Measurements from ENCODE around the gene LGALS1.
A peak's percentile ranks its signal among the peaks of the same experiment; 100 is the strongest.
"Not testable (repeated sequence)": the region's sequence is repeated elsewhere in the genome, so short reads cannot be mapped to it uniquely, and the experiment has no call there.

Gene LGALS1

DNA sequence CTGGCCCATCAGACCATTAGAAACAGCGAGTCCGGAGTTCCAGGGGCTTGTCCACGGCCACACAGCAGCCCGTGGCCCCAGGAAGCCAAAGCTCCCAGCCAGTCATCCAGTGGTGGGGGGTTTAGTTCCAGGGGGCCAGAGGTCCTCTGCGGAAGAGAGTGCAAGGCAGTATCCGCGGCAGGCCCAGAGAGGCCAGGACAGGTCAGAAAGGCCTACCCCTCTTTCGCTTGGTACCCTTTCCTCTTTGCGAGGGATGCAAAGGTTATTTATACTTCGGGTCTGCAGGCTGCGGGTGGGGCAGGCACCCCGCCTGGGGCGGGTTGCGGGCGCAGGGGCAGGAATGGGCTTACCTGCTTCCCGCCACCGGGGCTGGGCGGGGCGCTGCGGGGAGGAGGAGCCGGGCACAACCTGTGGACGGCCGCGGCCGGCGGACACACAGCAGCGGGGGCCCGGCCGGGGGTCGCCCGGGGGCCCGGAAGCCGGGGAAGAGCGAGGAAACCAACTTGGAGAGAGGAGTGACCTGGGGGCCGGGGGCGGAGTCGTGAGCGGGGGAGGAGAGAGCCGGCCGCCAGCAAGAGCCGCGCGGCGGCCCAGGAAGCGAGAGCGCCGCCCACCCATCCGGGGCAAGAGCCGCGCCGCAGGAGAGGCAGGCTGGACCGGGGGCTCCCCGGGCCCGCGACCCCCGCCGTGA lies 36.2 kb upstream of the LGALS1 start, which contains the start of gene SH3BP1:
Gene SH3BP1 (plus strand): TSS at position 600 of the 691 bp plus-strand sequence. CDS start 119 bp downstream, outside the sequence.
- DNase-seq (ENCODE audit: low read depth) = no peak

DNA sequence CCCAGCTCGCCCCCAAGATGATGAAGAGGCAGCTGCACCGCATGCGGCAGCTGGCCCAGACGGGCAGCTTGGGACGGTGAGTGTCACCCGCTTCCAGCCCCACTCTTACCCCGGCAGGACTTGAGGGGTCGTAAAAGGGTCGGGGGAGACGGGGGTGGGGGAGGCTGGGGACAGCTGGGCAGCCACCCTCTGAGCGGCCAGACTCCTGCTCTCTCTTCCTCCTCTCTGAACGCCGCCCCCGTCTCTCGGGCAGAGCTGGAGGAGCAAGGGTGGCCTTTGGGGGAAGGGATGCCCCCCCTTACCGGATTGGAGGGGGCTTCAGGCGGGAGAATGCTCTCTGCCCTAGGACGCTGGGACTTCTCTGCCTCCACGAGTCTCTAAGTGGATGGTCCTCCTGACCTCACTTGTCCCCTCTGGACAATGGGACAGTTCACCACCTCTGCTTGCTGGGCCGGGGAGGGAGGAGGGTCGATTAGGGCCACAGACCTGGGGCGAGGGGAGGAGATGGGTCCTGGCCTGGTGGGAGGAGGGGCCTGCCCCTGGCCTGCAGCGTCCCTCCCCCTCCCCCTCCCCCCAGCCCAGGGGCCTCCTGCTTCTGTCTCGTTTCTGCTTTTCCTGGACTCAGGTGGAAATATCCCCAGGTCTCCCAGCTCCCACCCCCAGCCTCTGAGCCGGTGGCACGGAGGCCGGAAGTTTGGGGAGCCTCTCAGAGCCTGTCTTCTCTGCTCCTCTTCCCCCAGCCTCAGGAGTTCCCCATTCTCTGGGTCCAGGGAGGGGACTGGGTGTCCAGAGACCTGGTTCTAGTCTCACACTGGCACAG lies 35.5 kb upstream of the LGALS1 start:
- DNase-seq (ENCODE audit: low read depth) = no peak

DNA sequence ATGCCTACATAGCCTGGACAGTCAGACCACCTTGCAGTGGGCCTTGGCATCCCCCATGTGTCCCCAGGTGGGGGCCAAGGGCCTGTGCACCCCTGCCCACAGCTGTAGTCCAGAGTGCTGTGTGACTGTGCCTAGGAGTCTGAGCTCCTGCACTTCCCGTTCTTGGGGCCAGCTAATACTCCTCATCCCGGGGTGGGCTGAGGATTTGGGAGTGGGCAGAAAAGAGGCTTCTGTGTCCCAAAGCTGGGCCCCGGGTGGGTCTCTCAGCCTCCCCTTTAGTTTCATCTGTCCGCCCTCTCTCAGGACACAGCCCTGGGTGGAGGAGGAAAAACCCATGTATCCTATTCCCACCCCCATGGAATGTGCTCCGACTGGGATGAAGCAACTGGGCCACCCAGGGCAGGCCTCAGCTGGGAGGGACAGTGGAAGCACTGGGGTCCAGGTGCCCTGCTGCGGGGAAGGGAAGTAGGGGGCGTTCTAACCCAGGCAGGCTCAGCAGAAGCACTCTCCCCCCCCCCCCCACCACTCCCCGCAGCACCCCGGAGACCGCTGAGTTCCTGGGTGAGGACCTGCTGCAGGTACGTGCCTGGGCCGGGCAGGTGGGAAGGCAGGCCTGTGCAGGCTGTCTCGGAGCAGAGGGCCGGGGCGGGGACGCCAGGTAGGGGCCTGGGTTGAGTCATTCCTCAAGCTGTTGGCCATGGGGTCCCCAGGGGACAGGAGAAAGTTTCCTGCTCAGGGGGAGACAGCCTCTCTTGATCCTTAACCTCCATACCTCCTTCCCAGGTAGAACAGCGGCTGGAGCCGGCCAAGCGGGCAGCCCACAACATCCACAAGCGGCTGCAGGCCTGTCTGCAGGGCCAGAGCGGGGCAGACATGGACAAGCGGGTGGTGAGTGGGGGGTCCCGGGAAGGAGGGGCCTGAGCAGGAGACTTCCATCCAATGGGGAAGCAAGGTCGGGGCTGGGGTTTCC lies 34.6 kb upstream of the LGALS1 start:
- DNase-seq (ENCODE audit: low read depth) = no peak

DNA sequence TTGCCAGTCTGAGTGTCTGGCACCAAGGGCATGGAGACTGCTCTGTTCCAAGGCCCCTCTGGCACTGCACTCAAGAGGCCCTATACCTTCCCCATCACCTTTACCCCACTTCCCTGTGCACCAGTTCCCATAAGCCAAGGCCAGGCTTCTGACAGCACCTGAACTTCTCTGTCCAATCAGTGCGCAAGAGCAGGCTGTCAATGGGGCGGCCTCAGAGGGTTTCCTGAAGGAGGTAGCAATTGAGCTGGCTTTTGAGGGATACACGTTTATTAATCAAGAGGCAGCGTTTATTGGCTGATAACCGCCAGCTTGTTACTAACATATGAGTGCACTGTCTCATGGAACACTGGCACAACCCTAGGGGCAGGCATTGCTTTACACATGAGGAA lies 33.9 kb upstream of the LGALS1 start:
- DNase-seq (ENCODE audit: low read depth) = no peak

DNA sequence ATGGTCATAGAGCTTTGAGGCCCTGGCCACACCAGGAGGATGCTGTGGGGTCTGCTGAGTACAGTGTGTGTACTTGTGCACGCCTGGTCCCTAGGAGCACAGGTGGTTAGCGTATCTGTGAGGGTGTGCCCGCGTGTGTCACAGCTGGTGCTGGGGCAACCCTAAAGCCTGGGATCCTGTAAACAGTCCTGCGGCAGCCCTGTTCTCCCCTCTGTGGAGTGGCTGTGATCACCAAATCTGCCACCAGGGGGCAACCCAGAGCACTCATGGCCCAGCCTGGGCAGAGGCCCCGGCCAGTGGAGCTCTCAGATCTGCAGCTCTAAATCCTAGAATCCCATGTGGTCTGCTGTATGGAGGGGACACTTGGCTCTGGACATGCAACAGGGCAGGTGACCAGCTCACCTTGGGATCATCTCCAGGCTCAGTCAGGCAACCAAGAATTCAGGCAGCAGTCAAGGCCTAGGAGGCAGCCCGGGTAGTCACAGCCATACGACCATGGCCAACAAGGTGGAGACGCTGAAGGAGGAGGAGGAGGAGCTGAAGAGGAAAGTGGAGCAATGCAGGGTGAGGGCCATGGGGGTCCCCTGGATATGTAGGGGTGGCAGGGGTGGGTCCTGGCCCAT lies 32.1 kb upstream of the LGALS1 start:
- DNase-seq (ENCODE audit: low read depth) = peak; percentile 88

DNA sequence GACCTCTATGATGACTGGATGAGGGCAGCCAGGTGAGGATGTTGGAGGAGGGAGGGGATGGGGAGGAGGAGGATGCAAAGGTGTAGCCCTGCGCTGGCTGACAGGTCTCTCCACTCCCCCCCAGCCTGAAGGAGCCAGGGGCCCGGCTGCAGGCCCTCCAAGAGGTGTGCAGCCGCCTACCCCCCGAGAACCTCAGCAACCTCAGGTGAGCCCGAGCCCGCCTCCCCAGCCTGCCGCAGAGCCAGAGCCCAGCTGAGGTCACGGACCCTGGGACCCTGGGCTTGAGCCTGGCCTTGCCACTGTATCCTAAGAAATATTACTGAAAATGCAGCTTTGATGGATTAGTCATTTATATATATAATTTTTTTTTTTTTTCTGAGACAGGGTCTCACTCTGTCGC lies 28.1 kb upstream of the LGALS1 start:
- DNase-seq (ENCODE audit: low read depth) = no peak

DNA sequence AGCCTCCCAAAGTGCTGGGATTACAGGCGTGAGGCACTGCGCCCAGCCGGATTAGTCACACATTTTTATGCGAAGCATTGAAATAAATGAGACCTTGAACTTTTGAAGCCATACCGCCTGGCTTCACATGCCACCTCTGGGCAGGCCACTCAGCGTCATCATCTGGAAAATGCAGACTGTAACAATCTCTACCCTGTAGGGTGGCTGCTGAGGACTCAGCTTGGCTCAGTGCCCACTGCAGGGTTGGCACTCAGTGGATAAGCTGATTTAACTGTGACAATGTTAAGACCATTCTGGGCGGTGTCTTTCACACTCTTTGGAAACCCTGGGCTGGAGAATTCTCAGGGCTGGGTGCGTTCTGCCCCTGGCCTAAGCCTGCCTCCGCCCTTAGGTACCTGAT lies 27.5 kb upstream of the LGALS1 start:
- no peak for DNase-seq (ENCODE audit: low read depth)

DNA sequence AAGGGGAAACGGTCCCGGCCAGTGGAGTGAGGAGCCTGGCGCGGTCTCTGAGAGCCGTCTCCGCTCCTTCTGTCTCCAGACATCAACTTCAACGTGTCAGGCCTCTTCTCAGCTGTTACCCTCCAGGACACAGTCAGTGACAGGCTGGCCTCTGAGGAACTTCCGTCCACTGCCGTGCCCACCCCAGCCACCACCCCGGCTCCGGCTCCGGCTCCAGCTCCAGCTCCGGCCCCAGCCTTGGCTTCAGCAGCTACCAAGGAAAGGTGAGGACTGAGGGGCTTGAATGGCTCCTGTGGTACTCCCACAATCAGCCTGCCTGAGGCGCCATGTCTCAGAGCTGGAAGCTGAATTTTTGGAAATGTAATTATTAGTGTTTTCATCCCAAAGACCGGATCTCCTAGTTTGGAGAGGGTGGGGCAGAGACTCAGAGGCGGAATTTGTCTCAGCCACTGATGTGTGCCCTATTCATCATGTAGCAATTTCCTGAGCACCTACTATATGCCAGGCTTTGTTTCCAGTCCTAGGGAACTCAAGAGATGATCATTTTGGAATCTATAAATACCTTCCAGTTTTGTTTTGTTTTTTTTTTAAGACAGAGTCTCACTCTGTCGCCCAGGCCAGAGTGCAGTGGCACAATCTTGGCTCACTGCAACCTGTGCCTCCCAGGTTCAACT lies 24.8 kb upstream of the LGALS1 start:
- no peak for DNase-seq (ENCODE audit: low read depth)

DNA sequence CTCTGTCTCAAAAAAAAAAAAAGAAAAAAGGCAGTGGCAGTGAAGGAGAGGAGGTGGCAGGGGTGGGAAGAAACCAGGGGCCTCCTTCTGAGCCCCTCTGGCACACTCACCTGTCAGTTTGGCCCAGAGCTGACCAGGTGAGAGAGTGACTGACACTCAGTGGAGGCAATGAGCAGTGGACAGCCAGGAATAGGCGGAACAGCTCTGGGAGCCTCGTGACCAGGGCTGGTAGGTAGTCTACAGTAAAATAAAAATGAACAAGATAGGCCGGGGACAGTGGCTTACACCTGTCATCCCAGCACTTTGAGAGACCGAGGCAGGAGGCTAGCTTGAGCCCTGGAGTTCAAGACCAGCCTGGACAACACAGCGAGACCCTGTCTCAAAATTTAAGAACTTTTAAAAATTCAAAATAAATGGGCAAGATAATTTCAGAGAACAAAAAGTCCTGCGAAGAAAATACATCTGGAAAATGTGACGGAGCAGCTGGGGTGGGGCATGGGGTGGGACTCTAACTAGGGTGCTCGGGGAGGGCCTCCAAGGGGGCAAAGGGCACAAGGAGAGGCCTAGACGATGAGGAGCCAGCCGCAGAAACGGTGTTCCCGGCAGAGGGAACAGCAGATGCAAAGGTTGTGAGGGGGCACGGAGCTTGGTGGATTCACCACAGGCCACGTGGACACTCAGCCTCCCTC lies 20.7 kb upstream of the LGALS1 start:
- DNase-seq (ENCODE audit: low read depth) = no peak

DNA sequence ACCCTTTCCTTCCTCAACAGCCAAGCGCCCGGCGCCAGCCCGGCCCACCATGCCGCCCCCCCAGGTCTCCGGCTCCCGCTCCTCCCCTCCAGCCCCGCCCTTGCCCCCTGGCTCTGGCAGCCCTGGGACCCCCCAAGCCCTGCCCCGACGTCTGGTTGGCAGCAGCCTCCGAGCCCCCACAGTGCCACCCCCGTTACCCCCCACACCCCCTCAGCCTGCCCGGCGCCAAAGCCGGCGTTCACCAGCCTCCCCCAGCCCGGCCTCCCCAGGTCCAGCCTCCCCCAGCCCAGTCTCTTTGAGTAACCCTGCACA lies 20.2 kb upstream of the LGALS1 start:
- DNase-seq (ENCODE audit: low read depth) = no peak

DNA sequence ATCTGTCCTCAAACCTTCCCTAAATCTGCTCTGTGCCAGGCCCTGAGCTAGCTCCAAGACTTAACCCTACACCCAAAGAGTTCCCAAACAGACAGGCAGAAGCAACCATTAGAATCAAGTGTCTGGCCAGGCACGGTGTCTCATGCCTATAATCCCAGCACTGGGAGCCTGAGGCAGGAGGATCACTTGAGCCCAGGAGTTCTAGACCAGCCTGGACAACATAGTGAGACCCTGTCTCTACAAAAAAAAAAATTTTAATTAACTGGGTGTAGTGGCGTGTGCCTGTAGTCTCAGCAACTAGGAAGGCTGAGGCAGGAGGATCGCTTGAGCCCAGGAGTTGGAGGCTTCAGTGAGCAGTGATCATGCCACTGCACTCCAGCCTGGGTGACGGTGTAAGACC lies 18.9 kb upstream of the LGALS1 start:
- DNase-seq (ENCODE audit: low read depth) = not testable (repeated sequence)

DNA sequence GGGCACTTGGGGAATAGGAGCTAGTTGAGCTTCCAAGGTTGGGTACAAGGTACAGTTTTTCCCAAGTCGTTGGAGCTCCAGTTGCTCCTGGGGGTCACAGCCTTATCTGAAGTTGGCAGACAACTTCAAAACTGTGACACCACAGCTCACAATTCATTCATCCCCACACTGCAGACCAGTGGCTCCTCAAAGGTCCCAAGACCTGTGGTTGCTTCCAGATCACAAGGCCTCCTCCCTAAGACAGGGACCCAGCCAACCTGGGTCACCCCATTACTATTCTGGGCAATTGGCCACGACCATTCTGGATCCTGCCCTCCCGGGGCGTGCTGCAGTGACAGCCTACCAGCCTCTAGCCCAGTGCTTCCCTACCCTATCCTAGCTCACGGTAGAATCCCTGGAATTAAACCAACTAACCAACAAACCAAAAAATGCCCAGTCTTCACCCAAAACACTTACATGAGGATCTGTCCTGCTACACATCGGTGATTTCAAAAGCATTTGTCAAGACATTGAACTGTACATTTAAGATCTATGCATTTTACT lies 17.8 kb upstream of the LGALS1 start:
- no peak for DNase-seq (ENCODE audit: low read depth)

DNA sequence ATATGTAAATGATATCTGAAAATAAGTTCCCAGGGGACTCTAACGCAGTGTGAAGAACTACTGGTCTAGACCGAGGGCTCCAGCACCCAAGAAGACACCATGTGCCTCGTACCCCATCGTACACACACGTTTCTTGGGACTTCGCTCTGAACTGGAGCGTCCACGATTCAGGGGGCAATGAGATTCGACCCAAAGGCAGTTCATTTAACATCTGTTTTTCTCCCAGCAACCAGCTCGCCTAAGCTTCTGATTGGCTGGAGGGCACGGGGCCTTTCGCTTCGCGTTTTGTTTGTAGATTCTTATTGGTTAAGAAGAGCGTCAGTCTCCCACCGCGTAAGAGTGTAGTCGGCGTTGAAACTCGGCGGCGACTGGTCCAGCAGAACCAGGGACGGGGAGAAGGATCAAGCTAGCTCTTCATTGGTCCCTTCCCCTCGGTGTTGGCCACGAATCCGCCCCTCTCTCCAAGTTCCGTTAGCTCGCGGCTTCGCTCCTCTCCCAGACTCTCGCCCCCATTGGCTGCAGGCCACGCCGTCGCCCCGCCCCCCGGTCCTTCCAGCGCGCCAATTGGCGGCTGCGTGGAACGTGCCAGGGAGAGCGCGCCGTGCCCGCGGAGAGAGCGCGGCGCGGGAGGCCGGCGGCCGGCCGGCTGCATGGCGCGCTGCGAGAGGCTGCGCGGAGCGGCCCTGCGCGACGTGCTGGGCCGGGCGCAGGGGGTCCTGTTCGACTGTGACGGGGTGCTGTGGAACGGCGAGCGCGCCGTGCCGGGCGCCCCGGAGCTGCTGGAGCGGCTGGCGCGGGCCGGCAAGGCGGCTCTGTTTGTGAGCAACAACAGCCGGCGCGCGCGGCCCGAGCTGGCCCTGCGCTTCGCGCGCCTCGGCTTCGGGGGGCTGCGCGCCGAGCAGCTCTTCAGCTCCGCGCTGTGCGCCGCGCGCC lies 17.0 kb upstream of the LGALS1 start, which contains the start of gene PDXP:
Gene PDXP (plus strand): TSS at position 591 of the 933 bp plus-strand sequence. CDS start 60 bp downstream, at position 651.
- DNase-seq (ENCODE audit: low read depth) = peak; percentile 98

DNA sequence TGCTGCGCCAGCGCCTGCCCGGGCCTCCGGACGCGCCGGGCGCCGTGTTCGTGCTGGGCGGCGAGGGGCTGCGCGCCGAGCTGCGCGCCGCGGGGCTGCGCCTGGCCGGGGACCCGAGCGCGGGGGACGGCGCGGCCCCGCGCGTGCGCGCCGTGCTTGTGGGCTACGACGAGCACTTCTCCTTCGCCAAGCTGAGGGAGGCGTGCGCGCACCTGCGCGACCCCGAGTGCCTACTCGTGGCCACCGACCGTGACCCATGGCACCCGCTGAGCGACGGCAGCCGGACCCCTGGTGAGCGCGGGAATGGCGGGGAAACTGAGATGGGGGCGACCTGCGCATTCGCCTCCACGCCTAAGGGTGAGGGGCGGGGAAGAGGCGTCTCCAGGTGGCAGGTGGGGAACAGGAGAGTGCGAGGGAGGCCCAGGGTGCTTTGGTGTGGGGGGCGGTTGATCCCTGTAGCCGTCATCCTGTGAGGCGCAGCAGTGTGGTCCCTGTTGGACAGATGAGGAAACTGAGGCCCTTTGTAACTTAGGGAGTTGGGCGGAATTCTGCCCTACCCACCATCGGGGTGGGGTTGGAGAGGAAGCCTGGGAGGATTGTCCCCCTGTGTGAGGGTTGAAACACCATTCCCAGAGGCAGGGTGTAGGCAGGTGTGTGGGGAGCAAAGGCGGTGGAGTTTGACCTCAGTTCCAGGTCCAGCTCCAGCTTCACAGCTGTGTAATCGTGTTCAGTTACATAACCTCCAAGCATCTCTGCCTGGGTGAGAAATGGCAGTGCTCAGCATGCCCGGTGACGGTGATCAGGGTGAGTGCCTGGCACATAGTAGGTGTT lies 16.2 kb upstream of the LGALS1 start:
- DNase-seq (ENCODE audit: low read depth) = no peak

DNA sequence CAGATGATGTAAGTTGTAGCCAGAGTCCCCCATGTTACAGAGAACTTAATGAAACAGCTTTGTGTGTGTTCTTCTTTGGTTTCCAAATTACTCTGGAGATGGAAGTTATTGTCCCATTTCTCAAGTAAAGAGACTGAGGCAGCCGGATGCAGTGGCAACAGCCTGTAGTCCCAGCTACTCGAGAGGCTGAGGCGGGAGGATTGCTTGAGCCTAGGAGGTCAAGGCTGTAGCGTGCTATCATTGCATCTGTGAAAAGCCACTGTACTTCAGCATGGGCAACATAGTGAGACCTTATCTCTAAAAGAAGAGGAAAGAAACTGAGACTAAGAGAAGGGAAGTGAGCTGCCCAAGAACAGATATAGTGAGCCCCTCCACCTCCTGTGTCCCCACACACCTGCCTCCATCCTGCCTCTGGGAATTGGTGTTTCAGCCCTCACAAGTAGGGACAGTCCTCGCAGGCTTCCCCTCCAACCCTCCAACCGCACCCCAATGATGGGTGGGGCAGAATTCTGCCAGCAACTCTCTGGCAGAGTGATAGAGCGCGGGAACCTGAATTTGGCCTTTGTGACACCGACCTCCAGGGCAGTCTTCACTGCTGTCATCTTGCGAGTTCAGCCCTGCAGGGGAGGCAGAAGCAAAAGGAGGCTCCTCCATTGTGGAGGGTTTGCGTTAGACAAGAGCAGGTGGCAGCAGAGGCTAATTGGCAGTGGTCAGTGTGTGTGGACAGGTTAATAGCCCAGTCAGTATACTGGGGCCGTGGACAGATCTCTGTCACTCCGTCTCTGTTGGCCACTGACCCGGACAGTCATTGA lies 15.3 kb upstream of the LGALS1 start:
- no peak for DNase-seq (ENCODE audit: low read depth)

DNA sequence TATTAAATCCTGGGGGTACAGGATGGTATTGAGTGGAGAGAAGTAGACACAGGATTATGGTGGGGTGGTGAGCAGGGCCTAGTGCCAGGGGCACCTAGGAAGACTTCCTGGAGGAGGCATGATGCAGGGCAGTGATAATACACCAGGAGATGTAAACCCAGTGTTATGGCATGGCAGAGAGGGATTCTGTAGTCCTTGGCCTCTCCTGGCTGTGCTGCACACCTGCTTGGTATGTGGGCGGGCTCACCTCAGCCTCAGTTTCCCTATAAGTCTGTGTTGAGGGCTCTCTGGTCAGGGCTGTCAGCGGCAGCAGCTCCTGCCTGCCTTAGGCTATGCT lies 14.8 kb upstream of the LGALS1 start:
- DNase-seq (ENCODE audit: low read depth) = no peak

DNA sequence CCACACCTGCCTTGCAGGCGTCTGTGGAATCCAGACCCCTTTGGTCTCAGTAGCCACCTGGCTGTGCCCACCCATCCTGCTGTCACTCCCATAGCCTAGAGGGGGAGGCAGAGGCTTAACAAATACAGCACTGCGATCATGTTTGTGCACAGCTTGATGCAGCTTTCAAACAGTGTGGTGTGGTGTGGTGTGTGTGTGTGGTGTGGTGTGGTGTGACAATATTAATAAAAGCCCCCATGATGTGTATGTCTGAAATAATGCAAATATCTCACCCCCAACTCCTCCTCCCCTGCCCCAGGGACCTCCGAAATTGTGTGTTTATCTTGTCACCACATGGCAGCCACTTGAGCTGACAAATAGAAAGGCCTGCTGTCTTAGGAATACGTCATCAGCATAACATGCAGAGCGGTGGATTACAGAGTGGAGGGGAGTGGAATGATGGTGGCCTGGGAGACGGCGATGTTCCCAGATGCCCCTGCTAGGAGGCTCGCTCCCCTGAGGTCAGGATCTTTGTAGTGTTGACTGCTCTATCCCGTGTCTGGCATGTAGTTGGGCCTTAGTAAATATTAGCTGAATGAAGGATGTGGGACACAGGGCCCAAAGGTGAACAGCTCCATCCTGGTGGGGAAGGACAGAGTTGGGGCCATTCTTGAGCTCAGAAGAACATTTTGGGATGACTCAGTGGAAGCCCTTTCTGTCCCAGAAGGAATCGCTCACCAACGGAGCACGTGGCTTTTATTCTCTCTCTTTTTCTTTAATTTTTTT lies 14.1 kb upstream of the LGALS1 start:
- DNase-seq (ENCODE audit: low read depth) = no peak

Measured in stimulated activated CD8-positive, alpha-beta memory T cell treated with anti-CD3 and anti-CD28 coated beads, Interleukin-7, amount 100 ng/mL, for 24 hours (primary cell).